HepG2 (cell line): ENCODE data around the gene OST4. TPM values are rescaled to one million over a fixed set of nuclear protein-coding genes. Genes with fewer than 3 reads are reported as not detected.

Experiments used
- ATRX ChIP-seq: sonication (generic); formaldehyde crosslinking; IDR thresholded peaks from 2 replicates; pipeline ENCODE4 v1.4.0; 2020; ENCODE audit warnings: missing genetic modification reagents, borderline replicate concordance
- HIC2 ChIP-seq: sonication (generic); formaldehyde crosslinking; IDR thresholded peaks from 2 replicates; pipeline ENCODE4 v1.9.0; 2022; ENCODE audit warnings: low read depth, missing genetic modification reagents
- HNF1B ChIP-seq: sonication (generic); formaldehyde crosslinking; IDR thresholded peaks from 2 replicates; pipeline ENCODE4 v1.5.1; 2020; ENCODE audit warnings: mild to moderate bottlenecking, moderate library complexity, missing genetic modification reagents
- HOMEZ ChIP-seq: IDR thresholded peaks from 2 replicates; pipeline ENCODE4 v1.6.1; 2016; ENCODE audit warnings: low read depth
- IKZF5 ChIP-seq: IDR thresholded peaks from 2 replicates; pipeline ENCODE4 v1.6.1; 2018; ENCODE audit warnings: missing genetic modification reagents, mild to moderate bottlenecking, missing compliant biosample characterization
- KAT8 ChIP-seq: IDR thresholded peaks from 2 replicates; pipeline ENCODE4 v1.6.1; 2016; ENCODE audit warnings: missing genetic modification reagents, missing compliant biosample characterization
- KDM2A ChIP-seq: sonication (generic); formaldehyde crosslinking; IDR thresholded peaks from 2 replicates; pipeline ENCODE4 v1.4.0; 2020; ENCODE audit warnings: low read depth, missing genetic modification reagents, borderline replicate concordance
- NFE2L2 ChIP-seq: fragments of 150-350 bp; IDR thresholded peaks from 2 replicates; pipeline ENCODE4 v1.6.1; 2014; ENCODE audit warnings: low read length
- NPAS2 ChIP-seq: sonication (generic); formaldehyde crosslinking; IDR thresholded peaks from 2 replicates; pipeline ENCODE4 v1.8.0; 2022; ENCODE audit warnings: mild to moderate bottlenecking, missing genetic modification reagents, borderline replicate concordance
- NR2F1 ChIP-seq, 2 experiments: fragments of 450-650 bp in 1 of 2; formaldehyde crosslinking in 1 of 2; IDR thresholded peaks; 2 replicates each; pipeline versions ENCODE4 v1.5.0 to v1.6.1; 2016 to 2020; ENCODE audit warnings: mild to moderate bottlenecking in 1 of 2, missing compliant biosample characterization in 1 of 2, missing genetic modification reagents in 1 of 2, moderate library complexity in 1 of 2
- SIN3B ChIP-seq: fragments of 150-350 bp; IDR thresholded peaks from 2 replicates; pipeline ENCODE4 v1.6.1; 2014; ENCODE audit warnings: low read length
- SOX5 ChIP-seq: IDR thresholded peaks from 2 replicates; pipeline ENCODE4 v1.6.1; 2016; ENCODE audit warnings: borderline replicate concordance
- SP2 ChIP-seq: sonication (generic); formaldehyde crosslinking; IDR thresholded peaks from 2 replicates; pipeline ENCODE4 v1.5.1; 2020; ENCODE audit warnings: mild to moderate bottlenecking, missing genetic modification reagents
- TFDP1 ChIP-seq: IDR thresholded peaks from 2 replicates; pipeline ENCODE4 v1.6.1; 2016; ENCODE audit warnings: missing compliant biosample characterization, missing genetic modification reagents, borderline replicate concordance
- TGIF2 ChIP-seq: IDR thresholded peaks from 2 replicates; pipeline ENCODE4 v1.6.1; 2016; ENCODE audit warnings: control low read depth, missing compliant biosample characterization
- ZNF264 ChIP-seq: sonication (generic); formaldehyde crosslinking; IDR thresholded peaks from 2 replicates; pipeline ENCODE4 v1.4.0; 2020; ENCODE audit warnings: missing genetic modification reagents
- ZNF510 ChIP-seq: sonication (generic); formaldehyde crosslinking; IDR thresholded peaks from 2 replicates; pipeline ENCODE4 v1.4.0; 2020; ENCODE audit warnings: low read depth, mild to moderate bottlenecking, missing genetic modification reagents
- ZNF512 ChIP-seq: sonication (generic); formaldehyde crosslinking; IDR thresholded peaks from 2 replicates; pipeline ENCODE4 v1.4.0; 2020; ENCODE audit warnings: mild to moderate bottlenecking, missing genetic modification reagents
- ZNF737 ChIP-seq: sonication (generic); formaldehyde crosslinking; IDR thresholded peaks from 2 replicates; pipeline ENCODE4 v1.5.0; 2020; ENCODE audit warnings: missing genetic modification reagents, mild to moderate bottlenecking, borderline replicate concordance
- ZNF772 ChIP-seq: sonication (generic); formaldehyde crosslinking; IDR thresholded peaks from 2 replicates; pipeline ENCODE4 v1.5.0; 2020; ENCODE audit warnings: mild to moderate bottlenecking, missing genetic modification reagents
- polyA plus RNA-seq, 8 experiments: library from polyadenylated mRNA; depleted of rRNA in 3 of 8; stranded (reverse) in 7 of 8; unstranded in 1 of 8; fragments of >200 nt; fragmentation: Illumina TruSeq in 4 of 8; extraction: Trizol in 4 of 8; gene quantifications; 2 replicates each; pipeline versions ENCODE4 v1.2.1 to v1.2.3, GENCODE V29; 2011 to 2016; ENCODE audit warnings: low read depth in 4 of 8, missing spikeins in 1 of 8, mixed read lengths in 1 of 8; ENCODE audit not compliant: insufficient read depth in 1 of 8
- total RNA-seq, 5 experiments: library from RNA; depleted of rRNA; stranded (reverse); fragments of >200 nt; fragmentation: Illumina TruSeq; extraction: Trizol; gene quantifications; 2 replicates each; pipeline ENCODE4 v1.2.3, GENCODE V29; 2016; ENCODE audit warnings: low read depth in 1 of 5

OST4 gene
- total and polyA plus RNA-seq, 2 of the 13 experiments (the other 11 are each of a cell fraction or from before 2014, with no cell fraction given) = 498 to 584 TPM

GRCh38 chr2:27071277-27071989 lies at the start of gene OST4 (continued):
- peak; percentile 98 for TF ChIP-seq KDM2A (CRISPR knock-in tag)
- TF ChIP-seq SIN3B = peak; percentile 27; the same call in 1 of the 2 replicates
- peak; percentile 23; the same call in 1 of the 2 replicates for TF ChIP-seq ZNF264
- TF ChIP-seq ZNF772 (CRISPR knock-in tag) = no peak
- TF ChIP-seq TGIF2 (CRISPR knock-in tag) = peak; percentile 13; the same call in 1 of the 2 replicates
- no peak for TF ChIP-seq NFE2L2
- TF ChIP-seq IKZF5 (CRISPR knock-in tag) = peak; percentile 85
- TF ChIP-seq SP2 (CRISPR knock-in tag) = peak; percentile 25; the same call in 1 of the 2 replicates
- no peak for TF ChIP-seq ATRX
- TF ChIP-seq SOX5 (CRISPR knock-in tag) = peak; percentile 52; the same call in 1 of the 2 replicates
- TF ChIP-seq HNF1B (CRISPR knock-in tag) = peak; percentile 60
- TF ChIP-seq NPAS2 (CRISPR knock-in tag) = no peak
- 0 out of 2 replicates have a peak, but pooled peaks have one; percentile 65 for TF ChIP-seq ZNF737 (CRISPR knock-in tag)
- no peak for TF ChIP-seq ZNF512 (CRISPR knock-in tag)
- TF ChIP-seq HIC2 (CRISPR knock-in tag) = no peak
- TF ChIP-seq NR2F1 (CRISPR knock-in tag; IDR thresholded peaks at IDR 0.05) = 0 out of 4 replicates have a peak, but pooled peaks of 1 of the 2 experiments have one; percentile 6
- TF ChIP-seq ZNF510 = 0 out of 2 replicates have a peak, but pooled peaks have one; percentile 43
- peak; percentile 77 for TF ChIP-seq TFDP1 (CRISPR knock-in tag)
- TF ChIP-seq KAT8 (CRISPR knock-in tag) = peak; percentile 93
- 0 out of 2 replicates have a peak, but pooled peaks have one; percentile 27 for TF ChIP-seq HOMEZ
